Lower leg skin (tissue), 3 donors: Measurements from ENCODE around the gene DAD1.

Experiments
- CTCF ChIP-seq, 3 donors: fragments of 450-650 bp; IDR thresholded peaks; one replicate each; pipeline ENCODE4 v1.5.1; 2016; ENCODE audit warnings: antibody characterized with exemption in 3 of 3, mild to moderate bottlenecking in 3 of 3, moderate library complexity in 2 of 3
- POLR2A ChIP-seq, 2 donors: fragments of 450-650 bp; IDR thresholded peaks; one replicate each; pipeline ENCODE4 v1.6.1; 2016 to 2017; ENCODE audit warnings: antibody characterized with exemption in 2 of 2, mild to moderate bottlenecking in 1 of 2, moderate library complexity in 1 of 2

- TF ChIP-seq POLR2A (IDR thresholded peaks at IDR 0.05) = no peak
- no peak for TF ChIP-seq CTCF (IDR thresholded peaks at IDR 0.05)
These were observed 48.7 kb downstream of the DAD1 start for GRCh38 chr14:22540293-22540692.
